ENCODE results near the gene PGAM4.

- TF ChIP-seq EZH2phosphoT487 (IDR thresholded peaks at IDR 0.05; ENCODE audit: borderline replicate concordance, low read depth, low read length) (no peak), CTCF (conservative IDR thresholded peaks at IDR 0.05; ENCODE audit: low read length) (no peak)
Observed at GRCh38 chrX:77977095-77977494, 7.7 kb upstream of the PGAM4 start.

Measured in OCI-LY7 (cell line).